GM18870 (cell line): Measurements from ENCODE around the gene ZNF366.

ENCODE experiments used
- ATAC-seq: cut with Tn5 transposase; IDR thresholded peaks from one replicate; pipeline ENCODE4 v1.9.1; 2021; ENCODE audit warnings: moderate library complexity; ENCODE audit not compliant: unreplicated experiment

Gene ZNF366

DNA sequence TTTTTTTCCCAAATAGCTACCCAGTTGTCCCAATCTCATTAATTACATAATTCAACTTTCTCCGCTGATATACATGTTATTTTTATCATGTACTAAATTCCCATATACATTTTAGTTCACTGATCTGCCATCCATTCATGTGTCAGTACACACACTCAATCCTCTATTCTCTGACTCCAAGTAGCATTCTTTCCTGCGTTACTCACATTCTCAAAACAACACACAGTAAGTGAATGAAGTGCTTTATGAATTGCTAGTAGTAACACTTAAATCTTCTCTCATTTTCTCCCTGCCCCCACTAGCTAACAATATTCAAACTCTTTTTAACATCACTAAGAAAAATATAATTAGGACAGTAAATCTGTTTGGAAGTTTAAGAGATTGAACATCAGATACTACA lies 8.9 kb downstream of the ZNF366 start:
- ATAC-seq = no peak

DNA sequence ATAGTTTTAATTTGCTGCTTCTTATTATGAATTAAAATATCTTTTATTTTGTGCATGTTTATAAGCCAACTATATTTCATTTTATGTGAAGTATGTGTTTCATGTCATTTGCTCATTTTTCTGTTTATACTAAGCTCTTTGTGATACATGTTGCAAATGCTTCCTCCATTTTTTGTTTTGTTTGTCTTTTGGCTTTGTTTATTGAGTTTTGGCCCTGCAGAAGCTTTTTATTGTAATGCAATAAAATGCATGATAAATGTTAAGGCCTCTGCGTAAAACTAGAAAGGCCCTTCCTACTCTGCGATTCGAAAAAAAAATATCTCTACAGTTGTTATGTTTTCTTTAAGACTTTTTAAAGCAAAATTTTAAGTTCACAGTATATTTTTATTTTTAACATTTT lies 9.4 kb downstream of the ZNF366 start:
- ATAC-seq = no peak

DNA sequence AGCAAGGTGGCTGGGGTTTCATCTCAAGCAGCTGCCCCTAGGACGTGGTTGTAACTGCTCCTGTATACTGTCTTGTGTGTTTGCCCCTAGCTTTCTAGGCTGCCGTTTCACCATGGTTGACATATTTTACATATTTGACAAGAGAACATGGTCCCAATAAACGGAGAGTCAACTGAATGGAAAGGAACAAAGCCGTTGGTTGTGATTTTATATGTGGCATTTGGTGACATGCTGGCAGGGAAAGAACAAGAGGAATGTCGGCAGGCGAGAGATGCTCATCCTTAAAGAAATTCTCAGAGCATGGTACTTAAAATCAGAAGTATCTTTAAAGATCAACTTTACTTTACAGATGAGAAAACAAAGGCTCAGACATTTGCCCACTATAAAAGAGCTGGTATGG lies 11.8 kb downstream of the ZNF366 start:
- no peak for ATAC-seq

DNA sequence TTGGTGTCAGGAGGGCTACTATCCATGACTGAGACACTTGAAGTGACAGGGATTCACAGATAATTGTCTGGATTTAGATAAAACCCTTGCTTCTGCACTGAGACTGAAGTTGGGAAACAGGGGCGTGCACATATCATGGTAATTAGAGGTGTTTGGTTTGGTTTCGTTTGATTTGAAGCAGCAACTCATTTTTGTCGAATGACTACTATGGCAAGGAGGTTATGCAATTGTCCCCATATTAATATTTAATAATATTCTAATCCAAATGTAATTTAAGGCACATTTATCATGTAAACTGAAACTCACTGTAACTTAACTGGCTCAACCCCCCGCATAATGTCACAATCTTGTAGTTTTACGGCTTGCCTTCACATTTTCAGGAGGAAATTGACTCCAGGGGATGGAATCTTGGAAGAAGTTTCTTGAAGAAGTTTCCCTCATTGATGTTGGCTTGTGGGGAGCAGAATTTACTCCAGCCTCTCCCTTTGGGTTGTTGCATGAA lies 12.5 kb downstream of the ZNF366 start:
- ATAC-seq = no peak

DNA sequence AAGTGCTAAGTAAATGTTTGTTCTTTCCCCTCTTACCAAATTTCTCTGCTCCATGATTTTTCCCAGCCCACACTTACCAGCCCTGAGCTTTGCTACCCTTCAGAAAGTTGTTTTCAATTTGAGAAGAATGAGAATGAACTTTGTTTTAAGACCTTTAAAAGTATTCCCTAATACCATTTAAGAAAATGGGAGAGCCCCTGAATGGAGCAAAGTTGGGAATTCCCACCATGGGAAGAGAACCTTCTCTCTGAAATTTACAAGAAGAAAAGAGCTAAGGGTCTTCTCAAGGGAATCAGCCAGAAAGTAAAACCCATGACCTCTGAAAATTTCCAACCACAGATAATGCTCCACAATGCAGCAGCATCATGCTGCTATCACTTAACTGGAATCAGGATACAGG lies 17.7 kb downstream of the ZNF366 start:
- ATAC-seq = no peak

DNA sequence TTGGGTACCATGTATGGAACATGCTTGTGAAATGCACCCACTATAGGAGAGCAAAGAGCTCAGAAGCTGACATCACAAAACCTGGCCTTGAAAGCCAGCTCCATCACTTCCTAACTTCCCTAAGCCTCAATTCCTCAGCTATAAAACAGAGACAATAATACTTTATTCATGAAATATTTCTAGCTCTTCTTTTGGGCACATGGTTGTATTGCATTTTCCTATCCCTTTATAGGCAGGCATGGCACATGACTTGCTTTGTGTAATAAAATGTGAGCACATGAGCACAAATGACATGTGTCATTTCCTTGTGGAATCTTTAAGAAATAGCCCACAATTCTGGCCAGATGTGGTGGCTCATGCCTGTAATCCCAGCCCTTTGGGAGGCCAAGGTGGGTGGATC lies 18.5 kb downstream of the ZNF366 start:
- no peak for ATAC-seq

DNA sequence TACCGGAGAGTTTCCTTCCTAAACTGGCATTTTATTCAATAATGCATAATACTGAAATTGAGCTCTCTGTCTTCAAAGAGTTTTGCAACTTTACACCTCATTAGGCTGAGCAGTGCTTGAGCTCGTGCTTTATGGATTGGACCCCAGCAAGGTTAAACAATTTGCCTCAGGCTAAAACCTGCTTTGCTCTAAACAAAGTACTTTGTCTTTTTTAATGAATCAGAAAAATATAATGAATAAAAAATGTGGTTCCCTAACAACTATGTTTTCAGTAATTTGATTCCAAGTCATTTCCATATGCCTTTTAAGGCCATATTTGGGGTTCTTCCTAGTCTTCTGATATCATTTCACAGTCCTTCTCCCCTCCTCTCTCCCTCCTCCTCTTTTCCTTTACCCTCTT lies 20.0 kb downstream of the ZNF366 start:
- no peak for ATAC-seq

DNA sequence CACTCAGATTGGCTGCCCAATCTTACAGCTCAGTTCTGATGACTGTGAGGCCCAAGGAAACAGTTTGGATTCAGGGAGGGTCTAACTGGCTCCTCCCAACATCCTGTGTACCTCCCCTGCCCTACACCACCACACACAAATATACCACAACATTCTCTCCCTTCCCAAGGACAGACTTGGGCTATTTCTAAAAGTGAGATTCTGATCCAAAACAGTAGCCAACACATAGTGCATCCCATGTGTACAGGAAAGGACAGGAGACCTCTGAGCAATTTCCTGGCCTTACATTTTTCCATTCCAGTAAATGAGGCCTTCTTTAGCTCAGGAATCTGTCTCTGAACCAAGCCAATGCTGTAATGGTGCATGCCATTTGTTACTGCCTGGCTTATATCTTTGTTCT lies 20.8 kb downstream of the ZNF366 start:
- no peak for ATAC-seq

DNA sequence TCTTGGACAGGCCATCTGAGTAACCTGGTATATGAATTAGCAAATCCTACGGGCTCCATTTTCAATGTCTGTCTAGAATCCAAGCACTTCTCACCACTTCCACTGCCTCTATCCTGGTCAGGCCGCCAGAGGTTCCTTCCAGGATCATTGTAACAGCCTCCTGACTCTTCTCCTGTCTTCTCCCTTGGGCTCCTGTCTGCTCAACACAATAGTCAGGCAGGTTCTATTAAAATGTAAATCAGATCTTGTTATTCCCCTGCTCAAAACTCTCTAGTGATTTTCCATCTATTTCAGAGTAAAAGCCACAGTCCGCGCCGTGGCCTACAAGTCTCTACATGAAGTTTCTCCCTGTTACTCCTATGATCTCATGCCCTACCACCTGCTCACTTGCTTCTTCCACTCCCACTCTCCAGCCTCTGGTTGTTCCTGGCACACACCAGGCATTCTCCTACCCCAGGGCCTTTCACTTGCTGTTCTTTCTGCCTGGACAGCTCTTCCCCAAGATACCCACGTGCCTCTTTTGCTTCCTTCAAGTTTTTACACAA lies 21.7 kb downstream of the ZNF366 start:
- no peak for ATAC-seq

DNA sequence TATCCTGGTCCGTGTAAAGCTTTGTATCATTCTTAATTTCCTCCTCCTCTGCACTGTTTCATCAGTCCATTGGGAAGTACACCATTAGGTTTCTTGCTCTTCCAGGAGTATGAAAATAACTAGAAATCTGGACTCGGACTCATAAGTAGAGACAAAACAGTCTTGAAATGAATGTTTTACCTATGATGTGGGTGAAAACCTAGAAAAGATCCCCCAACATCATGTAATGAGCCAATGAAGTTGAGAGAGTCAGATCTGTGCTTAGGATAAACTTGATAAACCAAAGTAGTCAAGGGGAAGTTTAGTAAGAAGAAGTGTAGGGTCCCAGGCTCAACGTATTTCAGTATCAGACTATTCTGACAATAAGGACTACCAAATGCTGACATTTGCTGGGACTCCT lies 25.2 kb downstream of the ZNF366 start:
- no peak for ATAC-seq

DNA sequence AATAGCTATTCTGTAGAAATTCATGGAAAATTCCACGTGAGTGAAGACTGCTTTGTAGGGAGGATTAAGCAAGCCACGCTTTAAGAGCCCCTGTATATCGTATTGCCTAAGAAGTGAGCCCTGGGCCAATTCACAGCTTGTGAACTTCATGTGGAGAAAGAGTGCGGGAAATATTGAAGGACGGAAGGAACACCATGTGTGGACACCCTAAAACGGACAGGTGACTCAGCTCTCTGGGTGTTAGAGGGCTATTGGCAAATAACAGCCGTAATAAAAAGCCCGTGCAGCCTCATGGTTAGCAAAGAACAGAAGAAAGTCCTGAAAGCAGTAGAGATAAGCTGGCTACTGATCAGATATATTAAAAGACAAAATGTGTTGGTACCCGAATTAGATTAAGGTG lies 26.4 kb downstream of the ZNF366 start:
- no peak for ATAC-seq

DNA sequence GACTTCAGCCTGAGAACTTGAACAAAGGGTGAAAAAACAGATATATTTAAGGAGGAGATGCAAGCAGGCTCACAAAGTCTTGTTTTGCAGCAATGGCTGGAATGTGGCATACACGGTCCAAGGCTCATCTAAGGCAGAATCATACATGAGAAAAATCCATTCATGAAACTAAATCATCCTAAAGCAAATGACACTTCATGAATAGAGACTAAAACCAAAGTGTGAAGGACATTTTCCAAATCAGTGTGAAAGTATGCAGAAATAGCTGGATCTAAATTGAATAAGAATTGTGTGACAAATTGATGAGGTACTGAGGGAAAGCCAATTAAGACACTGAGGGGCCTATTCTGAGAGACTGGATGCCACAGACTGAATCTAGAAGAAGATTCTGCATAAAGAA lies 27.3 kb downstream of the ZNF366 start:
- ATAC-seq = no peak

DNA sequence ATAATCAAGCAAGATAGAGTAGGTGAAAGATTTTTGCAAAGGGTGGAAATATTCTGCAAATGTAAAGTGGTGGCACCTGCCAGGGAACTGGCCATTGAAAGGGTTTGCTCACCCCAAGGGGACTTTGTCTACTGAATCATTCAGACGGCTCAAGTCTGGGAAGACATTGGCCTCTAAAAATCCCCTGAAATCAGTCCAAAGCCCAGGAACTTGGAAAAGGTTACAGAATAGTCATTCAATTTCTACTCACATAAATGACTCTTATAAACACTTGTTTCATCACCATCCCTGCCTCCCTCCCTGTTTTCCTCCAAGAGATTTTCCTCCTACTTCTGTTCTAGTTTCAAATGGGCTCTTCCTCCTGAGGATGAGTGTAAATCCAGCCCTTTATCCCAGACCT lies 28.5 kb downstream of the ZNF366 start:
- no peak for ATAC-seq

DNA sequence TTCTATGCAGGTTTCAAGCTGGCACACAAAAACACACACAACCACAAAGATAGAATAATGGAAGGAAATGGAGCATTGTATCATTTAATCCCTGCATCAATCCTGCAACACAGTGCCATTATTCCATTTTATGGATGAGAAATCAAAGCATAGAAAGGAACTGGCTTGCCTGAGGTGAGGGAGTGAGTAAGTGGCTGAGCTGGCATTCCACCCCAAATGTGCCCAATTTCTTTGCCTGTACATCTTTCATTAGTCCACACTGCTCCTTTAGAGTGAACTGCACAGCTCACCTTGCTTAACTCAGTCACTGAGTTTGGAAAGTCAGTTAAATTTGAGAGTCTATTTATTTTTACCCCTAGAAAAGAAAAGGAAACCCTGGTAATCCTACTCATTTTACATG lies 28.9 kb downstream of the ZNF366 start:
- no peak for ATAC-seq

DNA sequence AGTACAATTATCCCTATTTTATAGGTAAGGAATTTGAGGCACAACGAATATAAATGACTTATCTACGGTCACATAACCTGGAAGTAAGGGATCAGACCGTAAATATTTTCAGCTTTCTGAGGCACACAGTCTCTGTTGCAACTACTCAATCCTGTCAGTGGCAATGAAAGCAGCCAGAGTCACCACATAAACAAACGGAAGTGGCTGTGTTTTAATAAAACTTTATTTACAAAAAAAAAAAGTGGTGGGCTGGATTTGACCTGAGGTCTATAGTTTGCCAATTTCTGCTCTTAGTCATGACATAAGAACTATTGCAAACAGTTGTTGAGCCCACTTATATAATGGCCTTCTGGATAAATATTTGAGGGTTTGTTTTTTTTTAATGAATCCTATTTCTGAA lies 29.6 kb downstream of the ZNF366 start:
- ATAC-seq = no peak

DNA sequence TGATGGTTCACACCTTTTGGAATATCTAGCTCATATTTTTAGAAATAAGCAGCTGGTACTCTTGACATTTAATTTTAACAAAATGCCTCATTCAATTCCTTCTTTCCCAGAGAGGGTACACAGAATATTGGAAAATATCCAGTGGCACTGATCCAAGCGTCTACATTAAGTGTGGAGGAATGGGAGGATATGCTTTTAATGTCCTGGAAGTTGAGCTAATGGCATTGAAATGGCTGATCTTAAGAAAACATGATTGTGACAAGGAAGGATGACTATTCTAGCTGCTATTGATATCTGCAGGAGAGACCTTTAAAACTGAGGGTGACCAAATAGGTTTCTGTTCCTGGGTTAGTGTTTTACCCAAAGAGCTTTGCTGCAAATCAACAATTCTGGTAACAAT lies 30.0 kb downstream of the ZNF366 start:
- ATAC-seq = no peak

DNA sequence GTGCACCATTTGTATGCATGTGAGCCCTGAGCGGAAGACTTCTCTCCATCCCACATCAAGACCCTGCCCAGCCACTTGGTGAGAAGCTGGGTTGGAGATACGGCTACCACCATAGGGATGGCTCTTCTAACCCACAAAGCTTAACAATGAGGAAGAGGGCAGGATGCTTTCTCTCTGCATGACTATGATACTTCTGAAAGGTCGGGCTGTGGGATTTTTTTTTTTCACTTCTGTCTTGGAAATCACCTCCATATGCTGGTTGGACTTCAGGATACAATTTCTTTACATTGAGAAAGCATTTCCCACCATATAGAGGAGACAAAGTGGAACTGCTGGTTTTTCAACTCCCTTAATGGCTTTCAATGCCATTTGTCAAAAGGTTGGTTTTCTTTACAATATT lies 30.5 kb downstream of the ZNF366 start:
- no peak for ATAC-seq

DNA sequence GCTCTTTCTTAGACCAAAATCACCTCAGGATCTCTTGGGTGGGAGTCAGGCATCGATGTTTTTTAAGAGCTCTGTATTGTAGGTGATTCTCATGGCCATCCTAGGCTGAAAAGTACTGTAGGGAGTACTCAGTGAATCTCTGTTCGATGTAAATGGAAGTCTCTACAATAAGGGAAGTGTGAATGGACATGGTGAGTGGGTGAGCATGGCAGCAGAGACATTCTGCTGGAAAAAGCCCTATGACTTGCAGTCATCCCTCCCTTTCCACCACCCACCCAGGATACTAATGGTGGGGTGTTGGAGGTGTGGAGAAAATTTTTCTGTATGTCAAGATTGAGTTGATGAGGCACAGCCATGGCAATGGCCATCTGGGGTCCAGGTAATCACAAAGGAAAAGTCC lies 30.9 kb downstream of the ZNF366 start:
- ATAC-seq = no peak

DNA sequence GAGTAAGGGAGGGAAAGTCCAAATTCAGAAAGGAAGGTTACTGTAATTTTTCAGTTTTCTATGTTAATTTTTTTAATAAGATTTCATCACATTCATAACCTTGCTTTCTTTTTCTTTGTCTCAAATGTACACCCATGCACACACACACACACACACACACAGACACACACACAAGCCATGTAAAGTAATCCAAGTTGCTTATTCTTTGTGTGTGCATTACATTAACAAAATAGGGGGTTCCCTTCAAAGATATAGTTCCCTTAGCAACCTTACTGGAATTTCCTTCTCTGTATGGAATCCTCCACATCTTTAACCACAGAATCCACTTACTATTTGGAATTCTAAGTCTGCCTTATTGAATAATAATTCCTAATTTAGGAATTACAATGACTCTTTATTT lies 32.7 kb downstream of the ZNF366 start:
- no peak for ATAC-seq

DNA sequence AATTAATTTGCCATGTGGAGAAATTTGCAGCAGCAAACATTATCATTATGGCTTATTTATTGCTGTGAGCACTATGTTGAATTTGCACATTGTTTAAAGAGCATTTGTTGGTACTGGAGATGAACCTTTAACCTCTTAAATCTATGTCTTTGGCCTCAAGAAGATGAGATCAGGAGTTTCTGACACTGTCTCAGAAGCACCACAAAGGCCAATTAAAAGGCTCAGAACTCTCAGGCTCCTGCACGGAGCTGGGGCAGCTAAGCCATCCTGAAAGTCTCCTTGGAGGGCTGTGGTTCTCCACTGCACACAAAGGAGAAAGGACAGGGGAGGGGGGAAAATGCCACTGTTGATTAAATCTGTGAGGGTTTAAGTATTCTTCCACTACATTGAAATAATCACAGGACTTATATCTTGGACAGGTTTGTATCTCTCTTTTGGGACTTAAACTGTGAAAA lies 33.1 kb downstream of the ZNF366 start:
- ATAC-seq = no peak

DNA sequence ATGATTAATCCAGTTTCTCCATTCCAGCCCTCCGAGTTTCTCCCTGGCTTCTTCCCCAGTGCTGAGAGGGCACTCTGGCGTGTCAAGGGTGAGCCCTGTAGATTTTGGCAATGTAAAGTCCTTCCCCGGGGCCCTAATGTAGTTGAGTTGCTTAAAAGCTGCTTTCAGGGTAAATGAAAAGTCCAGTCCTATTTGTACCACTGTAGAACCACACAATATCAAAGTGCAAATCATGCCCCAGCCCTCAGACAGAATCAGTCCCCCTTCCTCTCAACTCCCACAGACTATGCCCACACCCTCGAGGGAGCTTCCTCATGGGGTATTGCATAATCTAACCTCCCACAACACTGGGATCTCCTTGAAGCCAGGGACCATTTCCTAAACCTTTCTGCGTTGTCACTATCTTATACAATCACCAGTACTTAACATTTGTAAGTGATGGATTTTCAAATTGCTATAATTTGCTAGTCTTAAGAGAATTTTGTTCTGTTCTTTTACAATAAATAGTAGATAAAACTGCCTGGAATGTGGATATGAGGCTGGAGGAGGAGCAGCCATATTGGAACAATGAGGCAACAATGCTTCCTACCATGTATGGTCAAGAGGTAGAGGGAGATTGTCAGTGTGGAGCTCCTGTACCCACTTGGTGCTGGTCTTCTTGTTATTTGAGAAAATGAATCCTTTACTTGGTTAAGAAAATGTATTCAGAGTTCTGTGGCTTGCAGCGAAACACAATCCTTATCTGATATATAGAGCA lies 34.4 kb downstream of the ZNF366 start:
- ATAC-seq = no peak

DNA sequence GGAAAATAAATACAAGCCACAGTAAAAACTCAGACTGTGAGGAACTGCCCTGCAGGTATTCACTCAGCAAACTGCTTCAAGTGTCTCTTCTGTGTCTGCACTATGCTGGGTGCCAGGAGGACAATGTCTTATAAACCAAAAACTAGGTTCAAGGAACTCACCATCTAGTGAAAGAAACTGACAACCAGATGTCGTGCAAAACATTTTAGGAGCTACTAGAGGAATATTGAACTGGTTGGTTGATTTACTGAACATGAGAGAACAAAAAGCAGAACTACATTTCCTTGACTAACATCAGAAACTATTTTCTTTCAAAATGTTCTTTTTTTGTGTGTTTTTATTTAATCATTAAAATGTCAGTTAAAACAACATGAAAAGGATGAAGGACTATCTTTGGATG lies 35.2 kb downstream of the ZNF366 start:
- no peak for ATAC-seq

DNA sequence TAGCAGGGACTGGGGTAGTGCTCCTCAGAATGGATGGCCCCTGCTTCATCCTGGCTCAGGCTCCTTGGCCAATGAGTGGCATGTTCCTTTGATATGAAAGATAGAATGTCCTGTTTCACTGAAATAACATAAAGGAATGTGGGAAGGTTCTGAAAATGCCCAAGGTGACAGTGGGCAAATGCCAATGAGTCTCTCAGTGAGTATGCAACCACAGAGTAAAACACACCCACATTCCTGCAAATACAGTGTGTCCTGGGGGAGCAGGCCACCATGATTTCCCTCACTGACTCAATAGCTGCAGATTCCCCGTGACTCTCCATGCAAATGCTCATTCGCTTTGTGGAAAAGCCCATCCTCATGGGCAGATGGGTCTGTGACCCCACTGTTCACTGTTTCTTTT lies 36.4 kb downstream of the ZNF366 start:
- ATAC-seq = no peak
